ENCODE data around the gene CEMP1.

GRCh38 chr16:2508722-2509400, 22.3 kb downstream of the CEMP1 start:
- TF ChIP-seq EZH2 (IDR thresholded peaks at IDR 0.05) (no peak), CTCF (IDR thresholded peaks at IDR 0.05) (no peak), EZH2phosphoT487 (IDR thresholded peaks at IDR 0.05) (no peak)

Data from neural progenitor cell (in vitro differentiated cells).